HG02943 (cell line): ENCODE data around the gene APPBP2.
"Not testable (repeated sequence)": the region's sequence is repeated elsewhere in the genome, so short reads cannot be mapped to it uniquely, and the experiment has no call there.

ENCODE experiments used
- ATAC-seq: cut with Tn5 transposase; IDR thresholded peaks from one replicate; pipeline ENCODE4 v1.9.1; 2021; ENCODE audit warnings: mild to moderate bottlenecking, low read depth, moderate library complexity; ENCODE audit not compliant: unreplicated experiment

Gene APPBP2

DNA sequence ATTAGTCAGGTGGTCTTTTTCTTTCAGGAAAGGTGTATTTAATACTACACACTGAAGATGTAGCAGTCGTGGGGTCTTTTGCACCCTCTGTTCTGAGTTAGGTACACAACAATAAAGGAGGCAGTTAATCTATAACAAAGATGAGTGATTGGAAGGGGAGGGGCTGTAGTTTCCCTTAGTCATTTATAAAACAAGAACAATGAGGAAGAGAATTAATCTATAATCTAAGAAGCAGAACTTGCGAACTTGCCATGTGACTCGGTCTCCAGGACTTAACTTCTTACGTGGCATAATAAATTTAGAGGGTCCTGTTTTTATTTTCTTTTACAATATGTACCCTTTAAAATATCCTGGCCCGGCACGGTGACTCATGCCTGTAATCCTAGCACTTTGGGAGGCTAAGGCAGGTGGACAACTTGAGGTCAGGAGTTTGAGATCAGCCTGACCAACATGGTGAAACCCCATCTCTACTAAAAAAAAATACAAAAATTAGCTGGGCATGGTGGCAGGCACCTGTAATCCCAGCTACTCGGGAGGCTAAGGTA is 8.6 kb upstream of the APPBP2 start:
- no peak for ATAC-seq

GRCh38 chr17:60534010-60534555 is 8.0 kb upstream of the APPBP2 start:
- ATAC-seq, result no peak

DNA sequence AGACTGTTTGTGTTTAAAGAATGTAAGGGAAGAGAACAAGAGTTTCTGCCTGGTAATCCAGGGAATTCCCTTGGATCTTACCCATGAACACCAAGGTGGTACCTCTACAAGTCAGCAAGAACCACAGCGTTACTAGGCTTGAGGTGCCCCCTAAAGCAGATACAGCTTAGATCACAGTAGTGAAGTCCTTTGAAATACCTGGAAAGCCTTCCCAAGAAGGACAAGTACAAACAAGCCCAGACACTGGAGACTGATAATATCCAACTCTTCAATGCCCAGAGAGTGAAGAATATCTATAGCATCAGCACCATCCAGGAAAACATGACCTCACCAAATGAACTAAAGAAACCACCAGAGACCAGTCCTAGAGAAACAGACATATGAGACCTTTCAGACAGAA is 3.8 kb upstream of the APPBP2 start:
- no peak for ATAC-seq

DNA sequence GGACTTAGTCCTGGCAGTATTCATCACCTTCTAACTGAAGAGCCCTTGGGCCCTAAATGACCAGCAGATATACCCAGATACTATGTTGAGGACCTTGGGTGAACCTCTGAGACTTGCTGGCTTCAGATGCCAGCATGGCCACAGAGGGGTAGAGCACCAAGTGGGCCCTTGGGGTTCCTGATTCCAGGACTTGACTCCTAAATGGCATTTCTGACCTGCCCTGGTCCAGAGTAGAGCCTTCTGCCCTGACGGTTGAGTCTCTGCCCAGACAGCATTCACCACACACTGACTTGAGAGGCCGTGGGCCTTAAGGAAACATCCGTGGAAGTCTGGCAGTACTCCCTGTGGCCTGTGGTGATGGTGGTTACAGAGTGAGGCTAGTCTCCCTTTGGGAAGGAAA is 2.8 kb upstream of the APPBP2 start:
- ATAC-seq, result no peak

DNA sequence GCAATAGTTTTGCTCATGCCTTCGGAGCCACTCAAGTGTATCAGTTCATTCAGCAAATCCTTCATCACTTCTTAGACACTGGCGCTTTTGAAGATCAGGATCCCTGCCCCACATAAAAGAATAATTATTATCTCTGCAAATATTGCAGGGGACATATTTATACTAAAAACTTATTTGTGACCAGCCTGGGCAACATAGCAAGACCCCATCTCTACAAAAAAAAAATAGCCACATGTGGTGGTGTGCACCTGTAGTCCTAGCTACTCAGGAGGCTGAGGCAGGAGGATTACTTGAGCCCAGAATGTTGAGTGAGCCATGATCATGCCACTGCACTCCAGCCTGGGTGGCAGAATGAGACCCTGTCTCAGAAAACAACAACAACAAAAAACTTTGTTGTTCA is 1.7 kb upstream of the APPBP2 start:
- ATAC-seq, result no peak

DNA sequence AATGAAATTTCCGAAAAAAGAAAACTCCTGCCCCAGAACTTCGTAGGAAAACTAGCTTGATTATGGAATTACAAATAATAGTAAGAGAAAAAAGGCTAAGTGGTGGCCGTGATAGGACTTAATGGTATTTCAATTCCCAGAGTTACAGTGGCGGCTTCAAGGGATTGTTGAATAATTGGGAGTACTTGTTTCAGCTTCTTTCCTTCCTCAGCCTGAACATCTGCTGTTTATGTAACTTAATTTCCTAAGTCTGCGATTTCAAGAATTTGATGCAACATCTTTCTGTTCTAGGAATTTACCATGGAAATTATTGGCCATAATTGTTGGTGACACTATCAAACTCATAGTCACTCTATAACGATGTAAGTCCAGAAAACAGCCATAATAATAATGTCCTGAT is 684 bp upstream of the APPBP2 start:
- ATAC-seq, result no peak

DNA sequence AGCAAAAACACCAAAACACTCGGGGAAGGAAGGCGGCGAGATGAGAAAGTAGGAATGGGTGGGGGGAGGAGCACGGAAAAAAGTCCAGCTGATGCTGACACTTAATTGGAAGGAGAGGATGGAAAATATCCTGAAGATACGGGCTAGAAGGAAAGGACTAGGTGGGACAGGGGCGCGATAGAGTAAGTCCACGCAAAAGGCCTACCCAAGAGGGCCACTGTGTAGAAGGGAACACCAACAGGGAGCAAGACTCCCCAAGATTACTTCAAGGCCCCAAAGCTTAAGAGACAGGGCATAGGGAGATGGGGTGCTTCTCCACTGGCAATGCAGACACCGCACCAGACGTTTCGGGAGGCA is 736 bp downstream of the APPBP2 start:
- no peak for ATAC-seq

DNA sequence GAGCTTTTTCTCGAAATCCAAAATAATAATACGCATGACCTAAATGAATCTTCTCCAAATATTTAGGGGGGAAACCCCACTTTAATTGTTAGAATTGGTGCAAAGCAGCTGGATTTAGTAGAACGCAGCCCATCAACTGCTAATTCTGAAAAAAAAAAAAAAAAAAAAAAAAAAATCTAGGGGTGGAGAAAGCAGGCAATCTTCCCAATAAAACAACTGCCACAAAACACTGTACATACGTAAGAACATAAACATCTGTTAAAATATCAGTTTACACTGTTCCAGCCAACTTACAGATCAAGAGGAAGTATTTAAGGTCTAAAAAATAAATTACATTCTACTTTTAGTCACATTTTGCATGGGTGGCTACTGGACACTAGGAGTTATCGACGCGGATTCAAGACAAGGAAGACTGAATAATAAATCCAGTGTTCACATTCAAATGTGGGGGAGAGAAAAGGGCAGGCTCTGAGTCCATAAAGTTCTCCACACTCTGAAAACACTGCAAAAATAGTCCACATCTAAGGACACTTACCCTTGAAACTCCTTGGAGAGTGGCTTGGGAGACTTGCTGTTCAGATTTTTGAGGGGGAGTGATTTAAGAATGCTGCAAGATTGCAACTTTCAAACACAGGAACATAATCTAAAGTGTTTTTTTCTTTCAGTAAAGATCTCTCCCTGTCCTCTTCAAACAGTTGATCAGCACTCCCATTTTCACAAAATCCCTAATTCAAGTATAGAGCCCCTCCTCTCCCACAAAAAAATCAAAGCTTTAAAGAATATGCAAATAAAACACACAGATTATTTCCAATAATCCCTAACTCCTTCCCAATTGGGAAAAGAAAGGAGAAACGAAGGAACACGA is 1.3 kb downstream of the APPBP2 start:
- ATAC-seq, result no peak

DNA sequence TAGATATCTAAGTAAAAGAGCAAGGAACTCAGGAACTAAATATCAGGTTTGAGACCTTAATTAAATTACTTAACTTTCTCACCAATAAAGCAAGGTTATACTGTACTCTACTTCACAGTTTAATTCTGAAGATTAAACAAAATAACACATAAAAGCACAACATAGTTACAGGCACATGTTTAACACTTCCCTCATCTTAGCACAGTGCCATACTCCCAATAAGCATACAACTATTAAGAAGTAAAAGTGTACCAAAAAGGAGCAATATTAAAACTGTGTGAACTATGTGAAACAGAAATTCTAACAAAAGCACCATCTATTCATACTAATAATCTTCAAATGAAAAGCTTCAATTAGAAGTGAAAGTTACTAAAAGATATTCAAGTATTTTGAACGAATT is 2.2 kb downstream of the APPBP2 start:
- ATAC-seq, result no peak

DNA sequence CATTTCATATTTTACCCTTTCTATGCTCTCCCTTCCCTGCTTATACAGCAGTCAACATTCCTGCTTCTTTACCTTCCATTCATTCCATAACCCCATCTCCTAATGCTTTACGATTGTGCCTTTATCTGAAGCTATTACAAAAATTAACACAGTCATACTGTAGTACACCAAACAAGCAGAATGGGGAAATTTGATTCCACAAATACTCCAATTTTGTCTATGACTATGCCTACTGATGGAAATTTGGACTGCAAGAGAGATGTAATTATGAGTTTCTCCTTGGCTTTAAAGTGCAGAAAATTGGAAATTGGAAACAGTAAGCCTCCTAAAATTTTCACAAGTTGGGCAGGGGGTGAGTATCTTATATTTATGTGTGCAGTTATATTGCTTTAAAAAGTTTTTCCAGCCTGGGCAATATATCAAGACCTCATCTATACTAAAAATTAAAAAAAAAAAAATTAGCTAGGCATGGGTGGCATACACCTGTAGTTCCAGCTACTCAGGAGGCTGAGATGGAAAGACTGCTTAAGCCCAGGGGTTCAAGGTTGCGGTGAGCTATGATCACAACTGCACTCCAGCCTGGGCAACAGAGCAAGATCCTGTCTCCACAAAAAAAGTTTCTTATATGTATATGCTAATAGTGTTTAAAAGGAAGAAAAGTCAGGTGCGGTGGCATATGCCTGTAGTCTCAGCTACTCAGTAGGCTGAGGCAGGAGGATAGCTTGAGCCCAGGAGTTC is 3.0 kb downstream of the APPBP2 start:
- ATAC-seq, result no peak

DNA sequence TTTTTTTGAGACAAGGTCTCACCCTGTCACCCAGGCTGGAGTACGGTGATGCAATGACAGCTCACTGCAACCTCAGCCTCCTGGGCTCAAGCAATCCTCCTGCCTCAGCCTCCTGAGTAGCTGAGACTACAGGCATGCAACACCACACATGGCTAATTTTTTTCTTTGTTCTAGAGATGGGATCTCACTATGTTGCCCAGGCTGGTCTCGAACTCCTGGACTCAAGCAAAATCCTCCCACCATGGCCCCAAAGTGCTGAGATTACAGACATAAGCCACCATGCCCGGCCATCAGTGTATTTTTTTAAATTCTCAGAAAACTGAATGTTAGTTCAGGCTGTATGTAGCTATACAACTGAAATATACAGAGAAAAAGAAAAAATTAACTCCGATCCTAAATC is 6.2 kb downstream of the APPBP2 start:
- ATAC-seq, result no peak

- not testable (repeated sequence) for ATAC-seq
Observed at GRCh38 chr17:60515683-60516082, 10.4 kb downstream of the APPBP2 start.

DNA sequence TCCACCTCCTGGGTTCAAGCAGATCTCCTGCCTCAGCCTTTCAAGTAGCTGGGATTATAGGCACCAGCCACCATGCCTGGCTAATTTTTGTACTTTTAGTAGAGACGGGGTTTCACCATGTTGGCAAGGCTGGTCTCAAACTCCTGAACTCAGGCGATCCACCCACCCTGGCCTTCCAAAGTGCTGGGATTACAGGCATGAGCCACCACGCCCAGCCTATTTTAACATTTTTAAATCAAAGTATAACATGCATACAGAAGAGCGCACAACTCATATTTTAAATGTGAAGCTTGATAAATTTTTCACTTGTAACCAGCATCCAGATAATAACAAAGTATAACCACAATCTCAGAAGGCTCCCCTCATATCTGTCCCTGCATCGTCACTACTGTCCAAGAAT is 10.8 kb downstream of the APPBP2 start:
- not testable (repeated sequence) for ATAC-seq

DNA sequence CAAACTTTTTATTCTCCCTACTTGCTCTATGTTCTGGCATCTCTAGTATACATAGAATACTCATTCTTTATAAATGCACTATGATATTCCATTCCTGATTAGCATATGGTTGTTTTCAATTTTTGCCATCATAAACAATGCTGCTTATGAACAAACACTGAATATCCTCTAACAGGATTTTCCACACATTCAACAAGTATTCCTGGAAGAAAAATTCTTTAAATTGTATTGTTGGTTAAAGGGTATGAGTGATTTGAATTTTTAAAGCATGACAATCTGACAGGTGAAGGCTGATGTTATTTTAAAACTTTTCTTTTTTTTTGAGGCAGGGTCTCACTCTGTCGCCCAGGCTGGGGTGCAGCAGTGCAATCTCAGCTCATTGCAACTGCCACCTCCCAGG is 11.5 kb downstream of the APPBP2 start:
- no peak for ATAC-seq

DNA sequence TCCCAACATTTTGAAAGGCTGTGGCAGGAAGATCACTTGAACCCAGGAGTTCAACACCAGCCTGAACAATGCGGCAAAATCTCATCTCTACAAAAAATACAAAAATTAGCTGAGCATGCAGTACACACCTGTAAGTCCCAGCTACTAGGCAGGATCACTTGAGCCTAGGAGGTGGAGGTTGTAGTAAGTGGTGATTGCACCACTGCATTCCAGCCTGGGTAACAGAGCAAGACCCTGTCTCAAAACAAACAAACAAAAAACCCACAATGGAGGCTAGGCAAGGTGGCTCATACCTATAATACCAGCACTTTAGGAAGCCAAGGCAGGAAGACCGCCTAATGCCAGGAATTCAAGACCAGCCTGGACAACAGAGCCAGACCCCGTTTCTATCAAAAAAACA is 12.0 kb downstream of the APPBP2 start:
- ATAC-seq, result no peak

GRCh38 chr17:60513014-60513413 is 13.0 kb downstream of the APPBP2 start:
- no peak for ATAC-seq

GRCh38 chr17:60510723-60511122 is 15.3 kb downstream of the APPBP2 start:
- no peak for ATAC-seq

DNA sequence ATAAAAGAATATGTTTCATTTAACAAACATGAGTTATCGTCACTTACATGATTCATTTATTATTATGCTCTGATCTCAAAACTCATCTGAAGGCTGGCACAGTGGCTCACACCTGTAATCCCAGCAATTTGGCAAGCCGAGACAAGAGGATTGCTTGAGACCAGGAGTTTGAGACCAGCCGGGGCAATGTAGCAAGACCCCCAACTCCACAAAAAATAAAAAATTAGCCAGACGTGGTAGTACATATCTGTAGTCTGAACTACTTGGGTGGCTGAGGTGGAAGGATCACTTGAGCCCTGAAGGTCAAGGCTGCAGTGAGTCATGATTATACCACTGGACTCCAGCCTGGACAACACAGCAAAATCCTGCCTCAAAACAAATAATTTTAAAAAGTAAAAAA is 16.0 kb downstream of the APPBP2 start:
- no peak for ATAC-seq

DNA sequence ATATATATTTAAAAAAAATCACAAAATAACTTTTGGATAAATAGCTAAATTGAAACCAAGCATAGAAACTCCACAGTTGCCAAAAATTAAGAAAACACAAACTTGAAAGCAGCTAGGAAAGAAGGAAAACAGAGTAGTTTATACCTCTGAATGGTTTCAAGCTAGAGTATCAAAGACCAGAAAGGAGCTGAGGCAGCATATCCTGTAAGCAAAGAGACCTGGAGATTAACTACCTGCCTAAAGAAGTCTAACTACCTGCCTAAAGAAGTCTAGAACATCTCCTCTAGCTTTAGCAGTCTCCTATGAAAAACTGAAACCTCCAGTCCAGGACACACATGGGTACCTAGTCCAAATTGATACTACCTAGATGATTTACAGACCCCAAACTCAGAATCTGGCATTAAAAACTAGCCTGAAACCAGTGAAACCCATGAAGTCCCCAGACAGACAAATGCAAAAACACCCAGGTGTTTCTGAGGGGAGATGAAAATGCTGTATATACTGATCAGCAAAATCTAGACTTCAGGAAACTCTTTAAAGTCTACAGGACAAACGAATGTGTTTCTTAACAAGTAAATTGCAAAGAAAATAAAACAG is 17.6 kb downstream of the APPBP2 start:
- no peak for ATAC-seq

DNA sequence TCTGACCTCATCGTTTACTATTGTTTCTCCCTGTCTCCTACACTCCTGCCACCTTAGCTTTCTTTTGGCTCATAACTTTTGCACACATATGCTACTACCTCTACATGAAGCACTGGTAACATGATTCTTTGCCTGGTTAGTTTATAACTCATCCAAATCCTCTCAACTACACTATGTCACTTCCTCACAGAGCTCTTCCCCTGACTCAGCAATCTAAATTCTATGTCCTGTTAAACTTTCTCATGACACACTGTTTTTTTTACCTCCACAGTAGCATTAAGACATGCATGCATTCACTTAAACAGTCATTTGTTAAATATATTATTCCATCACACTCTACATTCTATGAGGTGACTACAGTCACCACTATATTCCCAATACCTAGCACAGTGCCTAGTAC is 19.7 kb downstream of the APPBP2 start:
- no peak for ATAC-seq

- no peak for ATAC-seq
Observed at GRCh38 chr17:60502145-60502544, 23.9 kb downstream of the APPBP2 start.
